ENCODE results near the gene CASP10.

The CASP10 gene

DNA sequence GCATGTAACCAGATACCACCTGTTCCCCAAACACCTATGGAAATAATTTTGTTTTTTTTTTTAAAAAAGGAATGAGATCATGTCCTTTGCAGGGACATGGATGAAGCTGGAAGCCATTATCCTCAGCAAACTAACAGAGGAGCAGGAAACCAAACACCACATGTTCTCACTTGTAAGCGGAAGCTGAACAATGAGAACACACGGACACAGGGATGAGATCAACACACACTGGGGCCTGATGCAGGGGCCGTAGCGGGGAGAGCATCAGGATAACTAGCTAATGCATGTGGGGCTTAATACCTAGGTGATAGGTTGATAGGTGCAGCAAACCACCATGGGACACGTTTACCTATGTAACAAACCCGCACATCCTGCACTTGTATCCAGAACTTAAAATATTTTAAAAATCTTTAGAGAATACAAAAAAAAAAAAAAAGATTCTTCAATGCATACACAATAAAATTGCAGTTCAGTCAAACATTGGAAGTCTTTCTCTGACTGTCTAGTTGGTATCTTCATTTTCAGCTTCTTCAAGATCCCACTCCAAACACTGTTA, 11.6 kb upstream of the CASP10 start:
- Histone ChIP-seq H2AFZ (ENCODE audit: low read depth, low read length) (no peak overlapping the region), H3K36me3 (ENCODE audit: insufficient read depth, low read length) (no peaks in the 10 kb centered on the region), H3K4me2 (ENCODE audit: insufficient read depth, low read length) (no peak overlapping the region), H3K27ac (ENCODE audit: low read length) (no peak overlapping the region), H3K79me2 (ENCODE audit: insufficient read depth, low read length) (no peaks in the 10 kb centered on the region), H4K20me1 (ENCODE audit: insufficient read depth, low read length) (no peaks in the 10 kb centered on the region), H3K9me3 (ENCODE audit: insufficient read depth, low read length, severe bottlenecking) (no peaks in the 10 kb centered on the region), H3K4me3 (ENCODE audit: low read depth in 1 of 2, low read length in 2 of 2) (no peak overlapping the region), H3K4me1 (ENCODE audit: insufficient read depth, low read length) (no peaks in the 10 kb centered on the region), H3K27me3 (ENCODE audit: insufficient read depth, low read length, poor library complexity) (no peaks in the 10 kb centered on the region), H3K9ac (ENCODE audit: low read depth, low read length) (no peak overlapping the region)
- TF ChIP-seq, protein P1, sequence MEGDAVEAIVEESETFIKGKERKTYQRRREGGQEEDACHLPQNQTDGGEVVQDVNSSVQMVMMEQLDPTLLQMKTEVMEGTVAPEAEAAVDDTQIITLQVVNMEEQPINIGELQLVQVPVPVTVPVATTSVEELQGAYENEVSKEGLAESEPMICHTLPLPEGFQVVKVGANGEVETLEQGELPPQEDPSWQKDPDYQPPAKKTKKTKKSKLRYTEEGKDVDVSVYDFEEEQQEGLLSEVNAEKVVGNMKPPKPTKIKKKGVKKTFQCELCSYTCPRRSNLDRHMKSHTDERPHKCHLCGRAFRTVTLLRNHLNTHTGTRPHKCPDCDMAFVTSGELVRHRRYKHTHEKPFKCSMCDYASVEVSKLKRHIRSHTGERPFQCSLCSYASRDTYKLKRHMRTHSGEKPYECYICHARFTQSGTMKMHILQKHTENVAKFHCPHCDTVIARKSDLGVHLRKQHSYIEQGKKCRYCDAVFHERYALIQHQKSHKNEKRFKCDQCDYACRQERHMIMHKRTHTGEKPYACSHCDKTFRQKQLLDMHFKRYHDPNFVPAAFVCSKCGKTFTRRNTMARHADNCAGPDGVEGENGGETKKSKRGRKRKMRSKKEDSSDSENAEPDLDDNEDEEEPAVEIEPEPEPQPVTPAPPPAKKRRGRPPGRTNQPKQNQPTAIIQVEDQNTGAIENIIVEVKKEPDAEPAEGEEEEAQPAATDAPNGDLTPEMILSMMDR (IDR thresholded peaks at IDR 0.05; ENCODE audit: borderline replicate concordance, extremely low read depth, low read length, poor library complexity, severe bottlenecking) = no peak
- TF ChIP-seq EZH2 (IDR thresholded peaks at IDR 0.05; ENCODE audit: borderline replicate concordance, low read depth, low read length, severe bottlenecking) = no peak
- no peak for ATAC-seq (ENCODE audit: insufficient read depth, low read depth)
- DNase-seq = no peak

DNA sequence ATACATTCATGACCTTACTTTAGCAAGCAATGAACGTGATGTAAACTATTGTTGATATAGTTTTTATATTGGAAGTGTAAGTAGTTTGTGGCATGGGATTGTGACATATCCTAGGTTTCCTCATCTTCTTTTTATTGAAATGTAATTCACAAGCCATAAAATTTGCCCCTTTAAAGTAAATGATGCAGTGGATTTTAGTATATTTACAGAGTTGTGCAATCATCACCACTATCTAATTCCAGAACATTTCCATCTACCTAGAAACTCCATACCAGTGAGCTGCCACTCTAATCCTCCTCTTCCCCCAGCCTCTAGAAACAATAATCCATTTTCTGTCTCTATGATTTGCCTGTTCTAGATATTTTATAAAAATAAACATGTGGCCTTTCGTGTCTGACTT, 10.7 kb upstream of the CASP10 start:
- Histone ChIP-seq H3K9me3 (ENCODE audit: insufficient read depth, low read length, severe bottlenecking) (no peaks in the 10 kb centered on the region), H3K9ac (ENCODE audit: low read depth, low read length) (no peak overlapping the region), H3K4me2 (ENCODE audit: insufficient read depth, low read length) (no peak overlapping the region), H3K27me3 (ENCODE audit: insufficient read depth, low read length, poor library complexity) (no peaks in the 10 kb centered on the region), H3K4me3 (ENCODE audit: low read depth in 1 of 2, low read length in 2 of 2) (no peak overlapping the region), H3K79me2 (ENCODE audit: insufficient read depth, low read length) (no peaks in the 10 kb centered on the region), H3K27ac (ENCODE audit: low read length) (no peak overlapping the region), H3K36me3 (ENCODE audit: insufficient read depth, low read length) (no peaks in the 10 kb centered on the region), H4K20me1 (ENCODE audit: insufficient read depth, low read length) (no peaks in the 10 kb centered on the region), H2AFZ (ENCODE audit: low read depth, low read length) (no peak overlapping the region), H3K4me1 (ENCODE audit: insufficient read depth, low read length) (no peaks in the 10 kb centered on the region)
- DNase-seq = no peak
- no peak for TF ChIP-seq EZH2 (IDR thresholded peaks at IDR 0.05; ENCODE audit: borderline replicate concordance, low read depth, low read length, severe bottlenecking)
- ATAC-seq (ENCODE audit: insufficient read depth, low read depth) = no peak

DNA sequence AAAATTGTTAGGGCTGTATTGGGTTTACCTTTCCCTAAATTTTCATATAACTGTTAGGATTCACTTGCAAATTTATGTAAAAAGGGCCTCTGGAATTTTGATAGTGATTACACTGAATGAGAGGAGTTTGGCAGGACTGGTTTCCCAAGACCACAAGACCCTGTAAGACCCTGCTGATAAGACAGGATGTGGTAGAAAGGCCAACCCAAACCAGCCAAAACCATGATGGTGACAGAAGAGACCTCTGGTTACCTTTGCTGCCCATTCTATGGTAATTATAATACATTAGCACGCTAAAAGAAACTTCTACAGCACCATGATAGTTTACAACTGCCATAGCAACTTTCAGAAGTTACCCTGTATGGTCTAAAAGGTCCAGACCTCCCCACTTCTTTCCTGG, 8.3 kb upstream of the CASP10 start:
- no peaks in the 10 kb centered on the region for H3K79me2 ChIP-seq (ENCODE audit: insufficient read depth, low read length)
- H4K20me1 ChIP-seq (ENCODE audit: insufficient read depth, low read length) = no peaks in the 10 kb centered on the region
- peaks cover 6% of the 10 kb centered on the region for H3K9me3 ChIP-seq (ENCODE audit: insufficient read depth, low read length, severe bottlenecking)
- TF ChIP-seq EZH2 (IDR thresholded peaks at IDR 0.05; ENCODE audit: borderline replicate concordance, low read depth, low read length, severe bottlenecking) = no peak
- TF ChIP-seq, protein P1 (IDR thresholded peaks at IDR 0.05; ENCODE audit: borderline replicate concordance, extremely low read depth, low read length, poor library complexity, severe bottlenecking) = no peak
- H3K27ac ChIP-seq (ENCODE audit: low read length) = no peak overlapping the region
- ATAC-seq (ENCODE audit: insufficient read depth, low read depth) (no peak), DNase-seq (no peak)
- no peak overlapping the region for H3K4me3 ChIP-seq (ENCODE audit: low read depth in 1 of 2, low read length in 2 of 2)
- no peak overlapping the region for H2AFZ ChIP-seq (ENCODE audit: low read depth, low read length)
- no peak overlapping the region for H3K9ac ChIP-seq (ENCODE audit: low read depth, low read length)
- no peaks in the 10 kb centered on the region for H3K27me3 ChIP-seq (ENCODE audit: insufficient read depth, low read length, poor library complexity)
- H3K36me3 ChIP-seq (ENCODE audit: insufficient read depth, low read length) = no peaks in the 10 kb centered on the region
- H3K4me1 ChIP-seq (ENCODE audit: insufficient read depth, low read length) = no peaks in the 10 kb centered on the region
- no peak overlapping the region for H3K4me2 ChIP-seq (ENCODE audit: insufficient read depth, low read length)

DNA sequence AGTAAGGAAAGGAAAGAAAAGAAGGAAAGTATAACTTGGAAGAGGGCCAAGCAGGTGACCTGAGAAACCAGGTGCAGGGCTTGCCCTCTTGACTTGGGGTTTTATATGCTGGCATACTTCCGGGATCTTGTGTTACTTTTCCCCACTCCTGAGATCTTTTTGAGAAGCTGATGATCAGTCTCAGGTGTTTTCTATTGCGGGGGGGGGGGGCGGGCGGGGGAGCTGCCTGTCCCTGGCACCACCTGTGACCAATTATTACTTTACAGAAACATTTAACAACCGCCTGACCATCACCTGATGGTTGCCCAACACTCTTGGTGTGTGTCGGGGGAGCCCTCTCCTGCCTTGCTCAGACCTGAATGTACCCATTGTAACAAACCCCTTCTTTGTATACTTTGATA, 6.9 kb upstream of the CASP10 start:
- Histone ChIP-seq H3K79me2 (ENCODE audit: insufficient read depth, low read length) (no peaks in the 10 kb centered on the region), H3K4me1 (ENCODE audit: insufficient read depth, low read length) (no peaks in the 10 kb centered on the region), H3K9me3 (ENCODE audit: insufficient read depth, low read length, severe bottlenecking) (peaks cover 6% of the 10 kb centered on the region), H2AFZ (ENCODE audit: low read depth, low read length) (no peak overlapping the region), H3K27ac (ENCODE audit: low read length) (no peak overlapping the region), H4K20me1 (ENCODE audit: insufficient read depth, low read length) (no peaks in the 10 kb centered on the region), H3K4me2 (ENCODE audit: insufficient read depth, low read length) (no peak overlapping the region), H3K27me3 (ENCODE audit: insufficient read depth, low read length, poor library complexity) (no peaks in the 10 kb centered on the region), H3K4me3 (ENCODE audit: low read depth in 1 of 2, low read length in 2 of 2) (no peak overlapping the region), H3K36me3 (ENCODE audit: insufficient read depth, low read length) (no peaks in the 10 kb centered on the region), H3K9ac (ENCODE audit: low read depth, low read length) (no peak overlapping the region)
- no peak for DNase-seq
- TF ChIP-seq EZH2 (IDR thresholded peaks at IDR 0.05; ENCODE audit: borderline replicate concordance, low read depth, low read length, severe bottlenecking) = no peak
- TF ChIP-seq, protein P1 (IDR thresholded peaks at IDR 0.05; ENCODE audit: borderline replicate concordance, extremely low read depth, low read length, poor library complexity, severe bottlenecking) = no peak
- ATAC-seq (ENCODE audit: insufficient read depth, low read depth) = no peak
